Dermis blood vessel endothelial cell (primary cell): ENCODE measurements around the gene CIAO3. TPM values are rescaled to one million over a fixed set of nuclear protein-coding genes. Genes with fewer than 3 reads are reported as not detected.

Experiments used
- DNase-seq: peaks from one replicate; pipeline ENCODE4 v3.0.0; 2010
- total RNA-seq: library from RNA; depleted of rRNA; stranded (reverse); fragments of >200 nt; gene quantifications from 2 replicates; pipeline ENCODE4 v1.2.3, GENCODE V29; 2014

CIAO3 gene
- total RNA-seq, 1 donor from 2014 or later, result 42.4 TPM

DNA sequence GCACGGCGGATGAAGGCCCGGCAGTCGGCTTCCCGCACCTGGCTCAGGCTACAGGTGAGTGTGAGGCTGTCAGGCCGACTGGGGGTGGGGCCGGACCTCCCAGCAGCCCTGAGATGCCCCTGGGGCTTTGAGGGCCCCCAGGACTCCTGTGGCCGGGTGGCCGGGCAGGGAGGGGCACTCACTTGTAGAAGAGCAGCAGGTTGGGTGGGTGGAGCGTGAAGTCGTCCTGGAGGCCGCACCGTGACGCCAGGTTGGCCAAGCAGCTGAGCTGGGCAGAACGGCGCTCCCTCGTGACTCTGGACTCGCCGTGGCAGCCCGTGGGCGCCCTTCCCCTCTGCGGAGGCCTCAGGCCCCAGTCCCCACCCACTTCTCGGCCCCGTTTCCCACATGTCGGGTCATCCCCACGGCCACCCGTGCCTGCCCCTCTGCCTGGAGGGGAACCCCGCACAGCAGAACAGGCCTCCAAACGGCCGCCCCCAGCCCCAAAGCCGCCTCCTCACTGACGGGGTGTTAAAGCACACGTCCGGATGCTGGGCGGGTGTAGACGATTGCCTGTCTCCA lies 34.5 kb upstream of the CIAO3 start:
- no peak for DNase-seq

DNA sequence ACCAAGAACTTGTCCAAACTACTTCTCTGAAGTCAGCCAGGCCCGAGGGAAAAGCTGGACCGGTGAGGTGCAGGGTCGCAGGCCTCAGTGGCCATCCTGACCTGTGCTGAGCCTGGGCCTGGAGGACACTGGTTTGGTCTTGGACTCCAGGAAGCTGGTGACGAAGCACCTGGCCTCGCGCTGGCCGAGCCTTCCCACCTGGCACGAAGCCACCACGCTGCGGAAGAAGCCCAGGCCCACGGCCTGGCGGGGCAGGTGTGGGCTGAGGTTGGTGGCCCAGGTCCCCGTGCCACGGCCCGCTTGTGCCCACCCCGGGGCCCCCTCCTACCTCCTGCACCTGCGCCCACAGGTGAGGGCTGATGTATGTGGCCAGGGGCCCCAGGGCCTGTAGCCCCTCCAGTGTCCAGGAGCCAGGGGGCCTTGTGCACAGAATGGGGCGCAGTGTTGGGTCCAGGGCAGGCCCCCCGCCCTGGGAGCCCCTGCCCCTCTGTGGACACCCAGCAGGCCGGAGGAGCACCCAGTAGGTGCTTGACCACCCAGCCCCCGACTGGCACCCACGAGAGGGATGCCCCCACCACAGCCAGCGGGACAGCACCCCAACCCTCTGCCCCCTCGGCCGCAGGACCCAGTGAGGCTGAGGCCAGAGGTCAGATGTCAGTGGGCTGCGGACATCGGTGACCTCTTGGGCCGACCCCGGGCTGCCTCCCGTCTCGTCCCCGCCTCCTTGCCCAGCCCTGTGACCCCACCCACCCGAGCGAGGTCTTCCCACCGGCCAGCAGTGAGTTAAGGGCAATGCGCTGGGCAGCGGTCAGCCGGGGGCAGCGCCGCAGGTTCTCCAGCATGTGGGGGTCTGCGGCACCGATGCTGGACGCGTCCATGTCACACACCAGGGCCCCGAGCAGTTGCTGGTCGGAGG lies 33.5 kb upstream of the CIAO3 start:
- no peak for DNase-seq

DNA sequence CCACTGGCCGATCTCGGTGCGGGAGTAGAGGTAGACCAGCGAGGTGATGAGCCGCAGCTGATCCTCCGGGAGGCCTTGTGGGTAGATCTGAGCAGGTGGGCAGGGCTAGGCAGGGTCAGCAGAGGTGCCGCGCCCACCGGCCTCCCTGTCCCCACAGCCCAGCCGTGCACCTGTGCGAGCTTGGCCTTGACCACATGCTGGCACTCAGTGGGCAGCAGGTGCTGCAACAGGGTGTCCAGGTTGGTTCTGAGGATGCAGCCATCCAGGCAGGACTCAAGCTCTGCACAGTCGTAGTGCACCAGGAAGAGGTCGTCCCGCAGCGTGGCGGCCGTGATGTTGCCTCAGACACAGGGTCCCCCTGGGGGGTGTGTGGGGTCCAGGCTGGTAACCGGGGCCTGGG lies 32.2 kb upstream of the CIAO3 start:
- no peak for DNase-seq

DNA sequence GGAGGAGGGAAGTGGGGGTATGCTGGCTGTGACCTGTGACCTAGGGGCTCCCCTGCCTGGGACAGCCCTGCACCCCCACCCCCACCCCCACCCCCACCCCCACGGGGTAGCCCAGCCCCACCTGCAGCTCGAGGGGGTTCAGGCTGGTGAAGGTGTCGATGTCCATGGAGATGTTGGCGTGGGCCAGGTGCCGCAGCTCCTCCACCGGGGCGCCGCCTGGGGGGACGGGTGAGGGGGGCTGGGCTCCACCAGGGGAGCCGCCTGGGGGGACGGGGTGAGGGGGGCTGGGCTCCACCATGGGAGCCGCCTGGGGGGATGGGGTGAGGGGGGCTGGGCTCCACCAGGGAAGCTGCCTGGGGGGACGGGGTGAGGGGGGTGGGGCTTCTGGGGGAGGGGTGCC lies 29.6 kb upstream of the CIAO3 start:
- no peak for DNase-seq

DNA sequence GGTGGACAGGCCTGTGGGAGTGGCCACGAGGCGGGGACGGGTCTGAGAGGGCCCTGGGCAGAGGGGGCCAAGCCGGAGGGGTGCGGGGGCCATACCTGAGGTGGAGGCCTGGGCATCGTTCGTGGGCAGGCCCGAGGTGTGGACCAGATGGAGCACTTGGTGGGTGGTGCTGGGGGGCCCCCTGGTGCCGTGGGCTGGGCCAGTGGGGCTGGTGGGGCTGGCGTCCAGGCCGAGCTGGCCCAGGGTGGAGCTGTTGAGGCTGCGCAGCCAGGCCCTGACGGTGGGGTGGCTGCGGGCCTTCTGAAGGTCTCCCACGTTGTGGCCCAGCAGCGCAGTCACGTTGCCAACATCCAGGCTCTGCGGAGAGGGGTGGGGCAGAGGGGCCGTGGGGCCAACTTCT lies 29.1 kb upstream of the CIAO3 start:
- no peak for DNase-seq

DNA sequence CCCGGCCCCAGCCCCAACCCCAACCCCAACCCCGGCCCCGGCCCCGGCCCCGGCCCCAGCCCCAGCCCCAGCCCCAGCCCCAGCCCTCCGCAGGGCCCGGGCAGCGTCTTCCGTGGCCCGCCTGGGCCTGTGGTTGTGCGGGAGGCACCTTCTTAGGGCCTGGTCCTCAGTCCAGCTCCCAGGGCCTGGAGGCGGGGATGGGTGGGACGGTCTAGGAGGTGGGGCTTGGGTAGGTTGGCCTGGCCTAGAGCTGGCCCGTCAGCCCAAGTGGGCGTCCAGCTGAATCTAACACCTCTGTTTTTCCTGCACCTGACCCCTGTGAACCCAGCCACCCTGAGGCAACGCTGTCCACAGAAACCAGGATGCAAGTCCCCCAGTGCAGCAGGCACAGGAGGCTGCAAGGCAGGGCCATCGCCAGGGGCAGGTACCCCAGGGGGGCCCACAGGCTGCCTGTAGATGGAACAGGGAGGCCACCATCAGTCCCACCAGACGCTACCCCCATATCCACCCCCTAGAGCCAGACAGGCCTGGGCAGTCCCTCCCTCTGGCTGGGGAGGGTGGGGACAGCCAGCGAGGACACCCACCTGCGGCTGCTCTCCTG lies 28.5 kb upstream of the CIAO3 start:
- DNase-seq, result no peak

DNA sequence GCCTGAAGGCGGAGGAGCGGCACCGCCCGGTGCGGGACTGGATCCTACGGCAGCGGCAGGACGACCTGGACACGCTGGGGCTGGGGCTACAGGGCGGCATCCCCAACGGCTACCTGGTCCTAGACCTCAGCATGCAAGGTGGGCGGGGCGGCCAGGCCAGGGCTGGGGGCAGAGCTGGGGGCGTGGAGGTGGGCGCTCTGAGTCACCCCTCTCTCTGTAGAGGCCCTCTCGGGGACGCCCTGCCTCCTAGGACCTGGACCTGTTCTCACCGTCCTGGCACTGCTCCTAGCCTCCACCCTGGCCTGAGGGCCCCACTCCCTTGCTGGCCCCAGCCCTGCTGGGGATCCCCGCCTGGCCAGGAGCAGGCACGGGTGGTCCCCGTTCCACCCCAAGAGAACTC lies 27.6 kb upstream of the CIAO3 start:
- DNase-seq, result no peak

DNA sequence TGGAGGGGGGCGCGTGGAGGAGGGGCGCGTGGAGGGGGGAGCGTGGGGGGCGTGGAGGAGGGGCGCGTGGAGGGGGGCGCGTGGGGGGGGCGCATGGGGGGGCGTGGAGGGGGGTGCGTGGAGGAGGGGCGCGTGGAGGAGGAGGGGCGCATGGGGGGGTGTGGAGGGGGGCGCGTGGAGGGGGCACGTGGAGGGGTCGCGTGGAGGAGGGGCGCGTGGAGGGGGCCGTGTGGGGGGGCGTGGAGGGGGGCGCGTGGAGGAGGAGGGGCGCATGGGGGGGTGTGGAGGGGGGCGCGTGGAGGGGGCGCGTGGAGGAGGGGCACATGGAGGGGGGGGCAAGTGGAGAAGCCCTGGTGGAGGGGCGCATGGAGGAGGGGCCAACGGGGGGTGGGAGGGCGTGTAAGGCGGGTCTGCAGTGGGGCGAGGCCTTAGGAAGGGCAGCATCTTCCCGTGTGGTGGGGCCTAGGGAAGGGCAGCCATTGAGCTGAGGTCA lies 27.0 kb upstream of the CIAO3 start:
- no peak for DNase-seq

DNA sequence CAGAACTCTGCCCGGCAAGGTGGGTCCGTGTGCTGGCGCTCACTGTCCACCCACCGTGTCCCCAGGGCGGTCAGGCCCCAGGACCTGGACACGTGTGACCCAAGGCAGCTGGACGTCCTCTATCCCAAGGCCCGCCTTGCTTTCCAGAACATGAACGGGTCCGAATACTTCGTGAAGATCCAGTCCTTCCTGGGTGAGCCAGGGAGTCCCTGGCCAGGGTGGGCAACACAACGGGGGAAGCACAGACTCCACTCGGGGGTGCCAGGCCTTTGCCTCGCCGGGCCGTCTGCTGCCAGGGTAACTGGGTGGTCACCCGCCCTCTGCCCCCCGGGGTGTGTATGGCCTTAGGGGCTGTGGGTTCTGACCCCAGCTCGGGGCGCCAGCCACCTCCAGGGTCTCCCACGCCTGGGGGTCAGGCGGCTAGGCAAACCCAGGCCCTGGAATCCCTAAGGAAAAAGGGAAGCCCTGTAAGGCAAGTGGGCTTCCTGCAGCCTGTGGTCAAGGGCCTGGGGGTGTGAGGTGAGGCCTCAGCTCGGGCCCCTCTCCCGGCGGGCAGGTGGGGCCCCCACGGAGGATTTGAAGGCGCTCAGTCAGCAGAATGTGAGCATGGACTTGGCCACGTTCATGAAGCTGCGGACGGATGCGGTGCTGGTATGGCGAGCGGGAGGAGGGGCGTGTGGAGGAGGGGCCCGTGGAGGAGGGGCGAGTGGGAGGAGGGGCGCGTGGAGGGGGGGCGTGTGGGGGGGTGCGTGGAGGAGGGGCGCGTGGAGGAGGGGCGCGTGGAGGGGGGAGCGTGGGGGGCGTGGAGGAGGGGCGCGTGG lies 26.2 kb upstream of the CIAO3 start:
- DNase-seq, result no peak

DNA sequence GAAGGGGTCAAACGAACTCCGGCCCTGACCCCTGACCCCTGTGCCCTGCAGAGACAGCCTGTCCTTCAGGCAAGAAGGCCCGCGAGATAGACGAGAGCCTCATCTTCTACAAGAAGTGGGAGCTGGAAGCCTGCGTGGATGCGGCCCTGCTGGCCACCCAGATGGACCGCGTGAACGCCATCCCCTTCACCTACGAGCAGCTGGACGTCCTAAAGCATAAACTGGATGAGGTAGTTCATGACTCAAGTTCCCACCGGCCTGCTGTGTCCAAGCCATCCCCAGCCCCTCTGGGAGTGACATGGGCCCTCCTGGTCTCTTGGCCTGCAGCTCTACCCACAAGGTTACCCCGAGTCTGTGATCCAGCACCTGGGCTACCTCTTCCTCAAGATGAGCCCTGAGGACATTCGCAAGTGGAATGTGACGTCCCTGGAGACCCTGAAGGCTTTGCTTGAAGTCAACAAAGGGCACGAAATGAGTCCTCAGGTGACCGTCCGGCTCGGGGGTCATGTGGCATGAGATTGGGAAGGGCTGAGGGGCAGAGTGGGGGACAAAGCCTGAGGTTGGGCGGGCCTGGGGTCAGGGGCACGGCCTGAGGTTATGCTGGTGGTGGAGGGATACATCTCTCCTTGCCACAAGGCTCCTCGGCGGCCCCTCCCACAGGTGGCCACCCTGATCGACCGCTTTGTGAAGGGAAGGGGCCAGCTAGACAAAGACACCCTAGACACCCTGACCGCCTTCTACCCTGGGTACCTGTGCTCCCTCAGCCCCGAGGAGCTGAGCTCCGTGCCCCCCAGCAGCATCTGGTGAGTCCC lies 25.4 kb upstream of the CIAO3 start:
- no peak for DNase-seq

DNA sequence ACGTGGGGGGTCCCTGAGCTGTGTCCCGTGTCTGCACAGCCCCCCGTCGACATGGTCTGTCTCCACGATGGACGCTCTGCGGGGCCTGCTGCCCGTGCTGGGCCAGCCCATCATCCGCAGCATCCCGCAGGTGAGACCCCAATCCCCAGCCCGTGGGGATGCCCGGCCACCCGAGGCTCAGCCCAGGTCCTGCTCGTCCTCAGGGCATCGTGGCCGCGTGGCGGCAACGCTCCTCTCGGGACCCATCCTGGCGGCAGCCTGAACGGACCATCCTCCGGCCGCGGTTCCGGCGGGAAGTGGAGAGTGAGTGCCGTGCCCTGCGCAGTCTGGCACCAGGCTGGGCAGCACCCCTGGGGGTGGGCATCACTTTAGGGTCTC lies 24.7 kb upstream of the CIAO3 start:
- no peak for DNase-seq

DNA sequence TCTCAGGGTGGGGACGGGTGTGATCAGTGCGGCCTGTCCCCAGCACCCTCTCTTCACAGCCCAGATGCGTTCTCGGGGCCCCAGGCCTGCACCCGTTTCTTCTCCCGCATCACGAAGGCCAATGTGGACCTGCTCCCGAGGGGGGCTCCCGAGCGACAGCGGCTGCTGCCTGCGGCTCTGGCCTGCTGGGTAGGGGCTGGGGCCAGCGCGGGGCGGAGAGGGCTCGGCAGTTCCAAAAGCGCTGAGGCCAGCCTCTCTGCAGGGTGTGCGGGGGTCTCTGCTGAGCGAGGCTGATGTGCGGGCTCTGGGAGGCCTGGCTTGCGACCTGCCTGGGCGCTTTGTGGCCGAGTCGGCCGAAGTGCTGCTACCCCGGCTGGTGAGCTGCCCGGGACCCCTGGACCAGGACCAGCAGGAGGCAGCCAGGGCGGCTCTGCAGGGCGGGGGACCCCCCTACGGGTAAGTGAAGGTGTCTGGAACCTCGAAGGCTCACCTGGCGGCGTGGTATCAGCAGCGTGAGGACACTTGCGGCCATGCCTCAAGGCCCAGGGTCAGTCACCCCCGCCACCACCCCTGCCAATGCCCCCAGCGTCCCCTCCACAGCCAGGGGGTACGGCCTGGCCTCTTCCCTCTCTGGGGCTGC lies 24.2 kb upstream of the CIAO3 start:
- DNase-seq, result no peak

DNA sequence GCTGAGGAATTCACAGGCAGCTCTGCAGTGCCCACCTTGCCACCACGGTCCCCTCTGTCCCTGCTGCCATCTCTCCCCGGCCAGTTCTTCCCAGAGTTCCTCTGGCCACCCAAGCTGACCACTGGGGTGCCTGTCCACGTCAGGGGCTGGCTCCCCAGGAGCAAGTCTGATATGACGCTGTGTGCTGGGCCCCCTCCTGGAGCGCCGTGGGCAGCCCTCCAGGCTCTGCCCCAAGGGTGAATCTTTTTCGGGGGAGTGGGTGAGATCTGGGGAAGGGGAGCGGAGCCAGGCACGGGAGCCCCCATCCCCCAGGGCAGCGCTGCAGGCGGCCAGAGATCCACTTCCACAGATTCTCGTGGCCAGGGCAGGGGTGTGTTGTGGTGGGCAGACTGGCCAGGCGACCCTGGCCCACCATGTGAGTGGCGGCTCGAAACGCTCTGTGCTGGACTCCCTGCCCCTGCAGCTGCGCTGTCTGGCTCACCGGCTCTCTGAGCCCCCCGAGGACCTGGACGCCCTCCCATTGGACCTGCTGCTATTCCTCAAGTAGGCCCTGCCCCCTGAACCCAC lies 23.5 kb upstream of the CIAO3 start:
- no peak for DNase-seq

DNA sequence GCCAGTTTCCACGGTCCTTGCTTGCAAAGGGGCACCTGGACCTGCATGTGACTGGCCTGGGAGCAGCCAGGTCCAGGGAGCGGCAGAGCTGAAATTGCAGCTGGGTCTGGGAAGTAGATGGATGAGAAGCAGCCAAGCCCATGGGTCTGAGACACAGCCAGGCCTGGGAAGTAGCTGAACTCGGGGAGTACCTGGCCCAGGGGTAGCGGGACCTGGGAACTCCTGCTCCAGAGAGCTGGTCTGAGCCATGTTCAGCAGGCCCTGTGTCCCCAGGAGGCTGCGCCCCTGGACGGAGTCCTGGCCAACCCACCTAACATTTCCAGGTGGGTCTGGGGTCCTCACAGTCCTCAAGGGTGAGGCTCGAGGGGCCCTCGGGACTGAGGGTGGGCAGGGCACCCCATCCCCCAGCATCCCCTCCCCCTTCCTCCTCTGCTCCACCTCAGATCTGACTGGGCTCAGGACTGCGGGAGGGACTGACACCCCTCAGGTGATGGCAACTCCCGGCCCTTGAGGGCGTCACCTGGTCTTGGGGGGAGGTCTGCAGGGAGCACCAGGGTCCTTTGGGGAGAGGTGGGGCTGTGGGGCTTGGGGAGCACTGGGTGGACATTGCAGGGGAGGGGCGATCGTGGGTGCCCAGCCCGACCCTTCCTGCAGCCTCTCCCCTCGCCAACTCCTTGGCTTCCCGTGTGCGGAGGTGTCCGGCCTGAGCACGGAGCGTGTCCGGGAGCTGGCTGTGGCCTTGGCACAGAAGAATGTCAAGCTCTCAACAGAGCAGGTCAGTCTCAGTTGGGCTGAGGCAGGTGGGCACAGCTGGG lies 22.8 kb upstream of the CIAO3 start:
- no peak for DNase-seq

DNA sequence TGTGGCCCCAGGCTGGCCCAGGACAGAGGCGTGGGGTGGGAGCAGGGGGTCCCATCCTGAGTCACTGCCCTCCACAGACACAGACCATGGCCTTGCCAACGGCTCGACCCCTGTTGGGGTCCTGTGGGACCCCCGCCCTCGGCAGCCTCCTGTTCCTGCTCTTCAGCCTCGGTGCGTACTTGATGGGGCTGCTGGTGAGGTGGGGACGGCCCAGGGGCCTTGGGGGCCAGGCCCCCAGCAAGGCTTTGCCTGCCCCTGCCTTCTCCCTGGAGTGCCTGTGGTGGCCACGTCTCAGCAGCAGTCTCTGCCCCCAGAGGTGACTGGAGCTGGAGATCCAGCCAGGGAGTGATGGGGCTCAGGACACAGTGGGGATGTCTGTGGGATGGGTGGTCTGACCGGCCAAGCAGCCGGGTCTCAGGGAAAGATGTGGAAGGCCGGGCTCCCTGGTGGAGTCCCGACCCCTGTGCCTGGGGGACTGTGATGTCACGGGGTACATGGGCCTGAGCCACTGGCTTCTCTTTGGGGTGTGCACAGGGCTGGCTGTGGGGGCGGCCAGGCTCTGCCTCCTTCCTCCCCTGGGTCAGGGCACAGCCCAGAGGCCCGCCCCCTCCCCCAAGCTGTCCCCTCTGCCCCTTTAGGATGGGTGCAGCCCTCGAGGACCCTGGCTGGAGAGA lies 21.9 kb upstream of the CIAO3 start:
- DNase-seq, result no peak

DNA sequence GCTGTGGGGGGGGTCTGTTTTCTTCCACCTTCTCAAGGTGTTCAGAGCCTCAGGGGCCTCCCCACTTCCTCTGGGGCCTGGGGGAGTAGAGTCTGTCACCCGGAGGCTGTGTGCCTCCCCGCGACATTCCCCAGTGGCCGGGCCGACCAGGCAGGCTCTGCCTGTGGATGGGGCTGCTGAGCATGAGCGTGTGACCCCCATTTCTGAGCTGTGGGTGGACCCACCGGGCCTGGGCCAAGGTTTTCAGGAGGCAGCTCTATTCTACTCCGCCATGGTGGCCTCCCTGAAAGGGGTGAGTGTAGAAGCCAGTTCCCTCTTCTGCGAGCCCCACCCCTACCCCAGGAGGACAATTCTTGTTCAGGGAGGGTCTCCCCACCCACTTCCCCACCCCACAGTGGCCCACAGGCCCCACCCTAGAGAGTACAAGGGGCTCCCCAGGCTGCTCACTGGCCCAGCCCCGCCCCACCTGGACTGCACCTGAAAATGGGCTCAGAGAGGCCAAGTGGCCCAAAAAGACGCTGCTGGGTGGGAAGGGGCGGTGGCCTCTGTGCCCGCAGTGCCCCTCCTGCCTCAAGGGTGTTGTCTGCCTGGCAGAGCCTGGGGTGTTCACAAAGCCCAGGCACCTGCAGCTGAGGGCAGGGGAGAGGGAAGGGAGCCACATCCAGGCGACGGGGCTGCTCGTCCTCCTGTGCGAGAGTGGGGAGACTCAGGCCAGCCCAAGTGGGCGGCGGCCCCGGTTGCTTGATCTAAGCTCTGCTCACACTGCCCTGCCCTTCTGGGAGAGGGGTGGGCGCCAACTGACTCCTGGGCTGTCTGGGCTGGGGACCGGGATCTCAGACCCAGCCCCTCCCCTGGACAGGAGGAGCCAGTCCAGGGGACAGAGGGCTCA lies 21.1 kb upstream of the CIAO3 start:
- DNase-seq, result no peak

DNA sequence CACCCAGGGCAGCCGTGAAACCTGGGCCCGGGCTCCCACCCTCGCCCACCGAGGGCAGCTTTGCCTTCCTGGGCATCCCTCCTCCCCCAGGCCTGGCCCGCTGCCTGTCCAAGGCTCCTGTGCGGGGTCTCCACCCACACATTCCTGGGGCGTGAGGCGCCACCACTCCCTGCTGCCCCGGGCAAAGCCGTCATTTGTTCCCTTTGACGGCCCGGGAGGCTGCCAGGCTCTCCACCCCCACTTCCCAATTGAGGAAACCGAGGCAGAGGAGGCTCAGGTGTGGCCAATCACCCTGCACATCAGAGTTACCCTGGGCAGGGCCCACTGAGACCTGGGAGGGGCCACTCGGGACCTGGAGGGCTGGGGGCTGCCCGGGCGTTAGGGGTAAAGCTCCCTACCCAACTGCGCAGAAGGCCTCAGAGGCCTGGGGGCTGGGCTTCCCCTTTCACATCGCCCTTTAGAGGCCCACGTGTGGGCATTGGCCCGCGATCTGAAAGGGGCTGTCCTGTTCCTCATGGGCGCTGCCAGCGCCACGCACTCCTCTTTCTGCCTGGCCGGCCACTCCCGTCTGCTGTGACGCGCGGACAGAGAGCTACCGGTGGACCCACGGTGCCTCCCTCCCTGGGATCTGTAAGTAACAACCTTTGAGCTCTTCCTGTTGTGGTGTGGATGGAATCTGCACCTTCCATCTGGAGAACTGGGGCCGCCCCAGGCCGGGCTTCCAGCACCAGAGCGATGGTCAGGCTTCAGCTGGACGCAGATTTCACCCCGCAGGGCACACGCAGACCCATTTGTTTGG lies 19.9 kb upstream of the CIAO3 start, which contains the start of gene MSLN:
Gene MSLN (plus strand): TSS at position 190 of the 799 bp plus-strand sequence. CDS start 1,947 bp downstream, outside the sequence.
- no peak for DNase-seq

DNA sequence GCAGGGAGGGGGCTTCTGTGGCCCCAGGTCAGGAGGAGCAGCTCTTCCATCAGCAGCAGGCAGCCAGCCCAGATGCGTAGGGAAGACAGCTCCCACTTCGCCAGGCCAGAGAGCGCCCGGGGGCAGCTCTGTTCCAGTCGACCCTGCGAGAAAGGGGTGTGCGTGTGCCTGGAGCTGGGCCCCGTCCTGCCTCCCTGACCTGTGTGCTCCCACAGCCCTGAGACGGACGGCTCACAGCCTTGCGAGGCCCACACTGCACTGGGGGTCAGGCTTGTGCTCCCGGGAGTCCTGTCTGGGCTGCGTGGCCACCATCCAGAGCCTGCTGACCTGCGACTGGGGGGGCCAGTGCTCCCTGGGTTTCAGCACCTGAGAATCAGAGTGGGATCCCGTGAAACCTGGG lies 19.3 kb upstream of the CIAO3 start:
- no peak for DNase-seq
